ENCODE results near the gene MYO1E.

DNA sequence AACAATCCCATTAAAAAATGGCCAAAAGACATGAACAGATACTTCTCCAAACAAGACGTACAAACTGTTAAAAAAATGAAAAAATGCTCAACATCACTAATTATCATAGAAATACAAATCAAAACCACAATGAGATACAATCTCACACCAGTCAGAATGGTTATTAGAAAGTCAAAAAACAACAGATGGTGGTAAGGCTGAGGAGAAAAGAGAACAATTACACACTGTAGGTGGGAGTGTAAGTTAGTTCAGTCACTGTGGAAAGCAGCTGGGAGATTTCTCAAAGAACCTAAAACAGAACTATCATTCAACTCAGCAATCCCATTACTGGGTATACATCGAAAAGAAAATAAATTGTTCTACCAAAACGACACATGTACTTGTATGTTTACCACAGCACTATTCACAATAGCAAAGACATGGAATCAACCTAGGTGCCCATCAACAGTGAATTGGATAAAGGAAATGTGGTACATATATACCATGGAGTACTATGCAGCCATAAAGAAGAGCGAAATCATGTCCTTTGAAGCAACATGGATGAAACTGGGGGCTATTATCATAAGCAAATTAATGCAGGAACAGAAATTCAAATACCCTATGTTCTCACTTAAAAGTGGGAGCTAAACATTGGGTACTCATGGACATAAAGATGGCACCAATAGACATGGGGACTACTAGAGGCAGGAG, 51.5 kb downstream of the MYO1E start:
- TF ChIP-seq, protein P1, sequence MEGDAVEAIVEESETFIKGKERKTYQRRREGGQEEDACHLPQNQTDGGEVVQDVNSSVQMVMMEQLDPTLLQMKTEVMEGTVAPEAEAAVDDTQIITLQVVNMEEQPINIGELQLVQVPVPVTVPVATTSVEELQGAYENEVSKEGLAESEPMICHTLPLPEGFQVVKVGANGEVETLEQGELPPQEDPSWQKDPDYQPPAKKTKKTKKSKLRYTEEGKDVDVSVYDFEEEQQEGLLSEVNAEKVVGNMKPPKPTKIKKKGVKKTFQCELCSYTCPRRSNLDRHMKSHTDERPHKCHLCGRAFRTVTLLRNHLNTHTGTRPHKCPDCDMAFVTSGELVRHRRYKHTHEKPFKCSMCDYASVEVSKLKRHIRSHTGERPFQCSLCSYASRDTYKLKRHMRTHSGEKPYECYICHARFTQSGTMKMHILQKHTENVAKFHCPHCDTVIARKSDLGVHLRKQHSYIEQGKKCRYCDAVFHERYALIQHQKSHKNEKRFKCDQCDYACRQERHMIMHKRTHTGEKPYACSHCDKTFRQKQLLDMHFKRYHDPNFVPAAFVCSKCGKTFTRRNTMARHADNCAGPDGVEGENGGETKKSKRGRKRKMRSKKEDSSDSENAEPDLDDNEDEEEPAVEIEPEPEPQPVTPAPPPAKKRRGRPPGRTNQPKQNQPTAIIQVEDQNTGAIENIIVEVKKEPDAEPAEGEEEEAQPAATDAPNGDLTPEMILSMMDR (IDR thresholded peaks at IDR 0.05), result no peak
- no peak for TF ChIP-seq POLR2AphosphoS5 (IDR thresholded peaks at IDR 0.05)

All from sigmoid colon (tissue), 4 donors.